Keratinocyte (primary cell): ENCODE results near the gene EPHB3.

Experiments used
- EZH2 ChIP-seq: IDR thresholded peaks from one replicate; pipeline ENCODE4 v1.6.1; 2012; ENCODE audit warnings: inconsistent platforms, mild to moderate bottlenecking, low read length, moderate library complexity
- TF ChIP-seq, protein P1 (sequence below), 3 experiments: IDR thresholded peaks in 1 of 3; conservative IDR thresholded peaks in 1 of 3; optimal IDR thresholded peaks in 1 of 3; 2 replicates in 2 of 3; 3 replicates in 1 of 3; pipeline versions ENCODE3 to v1.5.1; 2011; ENCODE audit warnings: low read length in 3 of 3, mild to moderate bottlenecking in 3 of 3, moderate library complexity in 2 of 3, control low read depth in 1 of 3, inconsistent platforms in 1 of 3; ENCODE audit not compliant: insufficient read depth in 2 of 3; ENCODE audit errors: extremely low read depth in 1 of 3

DNA sequence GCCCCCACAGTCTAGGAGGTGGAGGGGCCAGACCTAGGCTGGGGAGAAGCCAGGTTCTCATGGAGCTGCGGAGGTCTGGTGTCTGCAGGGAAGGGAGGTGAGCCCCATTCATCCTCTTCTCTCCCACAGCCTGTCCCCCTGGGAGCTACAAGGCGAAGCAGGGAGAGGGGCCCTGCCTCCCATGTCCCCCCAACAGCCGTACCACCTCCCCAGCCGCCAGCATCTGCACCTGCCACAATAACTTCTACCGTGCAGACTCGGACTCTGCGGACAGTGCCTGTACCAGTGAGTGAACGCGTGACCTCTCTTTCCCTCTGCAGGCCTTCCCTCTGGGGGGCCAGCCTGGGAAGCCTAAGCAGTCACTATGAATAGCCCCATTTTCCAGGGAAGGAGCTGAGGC lies 14.1 kb downstream of the EPHB3 start:
- TF ChIP-seq, protein P1, sequence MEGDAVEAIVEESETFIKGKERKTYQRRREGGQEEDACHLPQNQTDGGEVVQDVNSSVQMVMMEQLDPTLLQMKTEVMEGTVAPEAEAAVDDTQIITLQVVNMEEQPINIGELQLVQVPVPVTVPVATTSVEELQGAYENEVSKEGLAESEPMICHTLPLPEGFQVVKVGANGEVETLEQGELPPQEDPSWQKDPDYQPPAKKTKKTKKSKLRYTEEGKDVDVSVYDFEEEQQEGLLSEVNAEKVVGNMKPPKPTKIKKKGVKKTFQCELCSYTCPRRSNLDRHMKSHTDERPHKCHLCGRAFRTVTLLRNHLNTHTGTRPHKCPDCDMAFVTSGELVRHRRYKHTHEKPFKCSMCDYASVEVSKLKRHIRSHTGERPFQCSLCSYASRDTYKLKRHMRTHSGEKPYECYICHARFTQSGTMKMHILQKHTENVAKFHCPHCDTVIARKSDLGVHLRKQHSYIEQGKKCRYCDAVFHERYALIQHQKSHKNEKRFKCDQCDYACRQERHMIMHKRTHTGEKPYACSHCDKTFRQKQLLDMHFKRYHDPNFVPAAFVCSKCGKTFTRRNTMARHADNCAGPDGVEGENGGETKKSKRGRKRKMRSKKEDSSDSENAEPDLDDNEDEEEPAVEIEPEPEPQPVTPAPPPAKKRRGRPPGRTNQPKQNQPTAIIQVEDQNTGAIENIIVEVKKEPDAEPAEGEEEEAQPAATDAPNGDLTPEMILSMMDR (optimal IDR thresholded peaks at IDR 0.05 in 1 of 3, IDR thresholded peaks at IDR 0.05 in 1 of 3, conservative IDR thresholded peaks at IDR 0.05 in 1 of 3; ENCODE audit: extremely low read depth in 1 of 3, insufficient read depth in 2 of 3, low read length in 3 of 3): no peak
- TF ChIP-seq EZH2: no peak
